GM21619 (cell line): ENCODE results near the gene MYO1E.

Experiments used
- ATAC-seq: cut with Tn5 transposase; IDR thresholded peaks from one replicate; pipeline ENCODE4 v1.9.1; 2021; ENCODE audit not compliant: unreplicated experiment

The MYO1E gene

GRCh38 chr15:59237924-59238331, 134.7 kb downstream of the MYO1E start:
- peak; percentile 41 for ATAC-seq

GRCh38 chr15:59237119-59237855, 135.4 kb downstream of the MYO1E start:
- ATAC-seq = peak; percentile 75

- ATAC-seq = no peak
Measured at GRCh38 chr15:59236394-59236793, 136.3 kb downstream of the MYO1E start.

GRCh38 chr15:59232476-59232875, 140.2 kb downstream of the MYO1E start:
- no peak for ATAC-seq

- no peak for ATAC-seq
Measured at GRCh38 chr15:59230531-59231055, 142.1 kb downstream of the MYO1E start.

GRCh38 chr15:59229453-59229852, 143.2 kb downstream of the MYO1E start:
- ATAC-seq = no peak

- no peak for ATAC-seq
Measured at GRCh38 chr15:59229015-59229414, 143.7 kb downstream of the MYO1E start.

GRCh38 chr15:59227021-59227420, 145.7 kb downstream of the MYO1E start:
- ATAC-seq = no peak

- no peak for ATAC-seq
Measured at GRCh38 chr15:59224474-59224873, 148.2 kb downstream of the MYO1E start.

GRCh38 chr15:59223736-59224135, 148.9 kb downstream of the MYO1E start:
- no peak for ATAC-seq

GRCh38 chr15:59222906-59223550, 149.6 kb downstream of the MYO1E start:
- ATAC-seq = no peak

GRCh38 chr15:59221511-59222505, 150.9 kb downstream of the MYO1E start:
- ATAC-seq = no peak

- no peak for ATAC-seq
Measured at GRCh38 chr15:59218710-59219109, 154.0 kb downstream of the MYO1E start.

- no peak for ATAC-seq
Measured at GRCh38 chr15:59217876-59218498, 154.7 kb downstream of the MYO1E start.

GRCh38 chr15:59216911-59217310, 155.8 kb downstream of the MYO1E start:
- no peak for ATAC-seq

GRCh38 chr15:59210186-59210585, 162.5 kb downstream of the MYO1E start:
- no peak for ATAC-seq

- ATAC-seq = no peak
Measured at GRCh38 chr15:59208613-59209249, 163.9 kb downstream of the MYO1E start.

- no peak for ATAC-seq
Measured at GRCh38 chr15:59206623-59207183, 166.0 kb downstream of the MYO1E start, which contains the start of gene LDHAL6B. Gene LDHAL6B (plus strand): TSS chr15:59206843. CDS start chr15:59206941, 98 bp downstream.

- ATAC-seq = no peak
Measured at GRCh38 chr15:59205839-59206622, 166.6 kb downstream of the MYO1E start.
